HepG2 (cell line): ENCODE data around the gene SYNGR4. TPM values are rescaled to one million over a fixed set of nuclear protein-coding genes. Genes with fewer than 3 reads are reported as not detected.

Experiments
- ARNT2 ChIP-seq: sonication (generic); formaldehyde crosslinking; IDR thresholded peaks from 2 replicates; pipeline ENCODE4 v1.8.0; 2022; ENCODE audit warnings: mild to moderate bottlenecking, low read depth, missing genetic modification reagents, moderate library complexity
- CHD4 ChIP-seq: fragments of 200-600 bp; sonication (generic); IDR thresholded peaks from 2 replicates; pipeline ENCODE4 v1.7.0; 2017; ENCODE audit warnings: mild to moderate bottlenecking, low read length, borderline replicate concordance
- GATAD2A ChIP-seq: IDR thresholded peaks from 2 replicates; pipeline ENCODE4 v1.6.1; 2016
- HIC2 ChIP-seq: sonication (generic); formaldehyde crosslinking; IDR thresholded peaks from 2 replicates; pipeline ENCODE4 v1.9.0; 2022; ENCODE audit warnings: low read depth, missing genetic modification reagents
- KLF6 ChIP-seq: IDR thresholded peaks from 2 replicates; pipeline ENCODE4 v1.8.0; 2016; ENCODE audit warnings: missing biosample characterization, missing genetic modification reagents
- MEIS2 ChIP-seq: sonication (generic); formaldehyde crosslinking; IDR thresholded peaks from 2 replicates; pipeline ENCODE4 v1.9.0; 2021; ENCODE audit warnings: mild to moderate bottlenecking, missing genetic modification reagents
- NR2F6 ChIP-seq, 2 experiments: IDR thresholded peaks; 2 replicates each; pipeline ENCODE4 v1.6.1; 2016; ENCODE audit warnings: antibody characterized with exemption in 1 of 2, mild to moderate bottlenecking in 1 of 2
- NRL ChIP-seq: sonication (generic); formaldehyde crosslinking; IDR thresholded peaks from 2 replicates; pipeline ENCODE4 v1.5.0; 2020; ENCODE audit warnings: missing genetic modification reagents, mild to moderate bottlenecking, moderate library complexity, borderline replicate concordance
- SMARCC2 ChIP-seq: fragments of 450-650 bp; IDR thresholded peaks from 2 replicates; pipeline ENCODE4 v1.6.1; 2017; ENCODE audit warnings: antibody characterized with exemption, mild to moderate bottlenecking
- TFAP4 ChIP-seq: sonication (generic); IDR thresholded peaks from 2 replicates; pipeline ENCODE4 v1.6.1; 2016; ENCODE audit warnings: low read depth, borderline replicate concordance
- TFE3 ChIP-seq: IDR thresholded peaks from 2 replicates; pipeline ENCODE4 v1.6.1; 2016
- TGIF2 ChIP-seq: IDR thresholded peaks from 2 replicates; pipeline ENCODE4 v1.6.1; 2016; ENCODE audit warnings: control low read depth, missing compliant biosample characterization
- THAP8 ChIP-seq: sonication (generic); formaldehyde crosslinking; IDR thresholded peaks from 2 replicates; pipeline ENCODE4 v1.5.1; 2020; ENCODE audit warnings: missing genetic modification reagents, mild to moderate bottlenecking, borderline replicate concordance
- ZC3H4 ChIP-seq: sonication (generic); formaldehyde crosslinking; IDR thresholded peaks from 2 replicates; pipeline ENCODE4 v1.4.0; 2020; ENCODE audit warnings: missing genetic modification reagents, borderline replicate concordance
- ZNF318 ChIP-seq: sonication (generic); formaldehyde crosslinking; IDR thresholded peaks from 2 replicates; pipeline ENCODE4 v1.4.0; 2020; ENCODE audit warnings: mild to moderate bottlenecking, missing genetic modification reagents
- ZNF451 ChIP-seq: sonication (generic); formaldehyde crosslinking; IDR thresholded peaks from 2 replicates; pipeline ENCODE4 v1.5.0; 2020; ENCODE audit warnings: mild to moderate bottlenecking, missing genetic modification reagents
- ZNF460 ChIP-seq: sonication (generic); formaldehyde crosslinking; IDR thresholded peaks from 2 replicates; pipeline ENCODE4 v1.5.1; 2020; ENCODE audit warnings: missing genetic modification reagents, mild to moderate bottlenecking, borderline replicate concordance
- ZNF747 ChIP-seq: sonication (generic); formaldehyde crosslinking; IDR thresholded peaks from 2 replicates; pipeline ENCODE4 v1.8.1; 2023; ENCODE audit warnings: missing genetic modification reagents, mild to moderate bottlenecking, borderline replicate concordance
- polyA plus RNA-seq, 8 experiments: library from polyadenylated mRNA; depleted of rRNA in 3 of 8; stranded (reverse) in 7 of 8; unstranded in 1 of 8; fragments of >200 nt; fragmentation: Illumina TruSeq in 4 of 8; extraction: Trizol in 4 of 8; gene quantifications; 2 replicates each; pipeline versions ENCODE4 v1.2.1 to v1.2.3, GENCODE V29; 2011 to 2016; ENCODE audit warnings: low read depth in 4 of 8, missing spikeins in 1 of 8, mixed read lengths in 1 of 8; ENCODE audit not compliant: insufficient read depth in 1 of 8
- total RNA-seq, 5 experiments: library from RNA; depleted of rRNA; stranded (reverse); fragments of >200 nt; fragmentation: Illumina TruSeq; extraction: Trizol; gene quantifications; 2 replicates each; pipeline ENCODE4 v1.2.3, GENCODE V29; 2016; ENCODE audit warnings: low read depth in 1 of 5

SYNGR4 gene
- total and polyA plus RNA-seq, 2 of the 13 experiments (the other 11 are each of a cell fraction or from before 2014, with no cell fraction given), result not detected

- TF ChIP-seq HIC2 (CRISPR knock-in tag), result no peak; the same call in 1 of the 2 replicates
- TF ChIP-seq MEIS2 (CRISPR knock-in tag), result no peak
- no peak for TF ChIP-seq ZNF747 (CRISPR knock-in tag)
- TF ChIP-seq NR2F6 (IDR thresholded peaks at IDR 0.05), result no peak
- TF ChIP-seq NR2F6 (CRISPR knock-in tag; IDR thresholded peaks at IDR 0.05), result peak; percentile 65
- TF ChIP-seq ZNF318, result no peak
- TF ChIP-seq CHD4, result no peak
- 0 out of 2 replicates have a peak, but pooled peaks have one; percentile 20 for TF ChIP-seq TFE3 (CRISPR knock-in tag)
- no peak for TF ChIP-seq THAP8 (CRISPR knock-in tag)
- TF ChIP-seq GATAD2A, result peak; percentile 49; the same call in 1 of the 2 replicates
- no peak for TF ChIP-seq ZNF460 (CRISPR knock-in tag)
- TF ChIP-seq NRL, result no peak
- peak; percentile 72; the same call in 1 of the 2 replicates for TF ChIP-seq TFAP4
- TF ChIP-seq ARNT2 (CRISPR knock-in tag), result no peak
- TF ChIP-seq TGIF2 (CRISPR knock-in tag), result peak; percentile 80; the same call in 1 of the 2 replicates
- TF ChIP-seq ZC3H4 (CRISPR knock-in tag), result no peak
- no peak for TF ChIP-seq ZNF451 (CRISPR knock-in tag)
- TF ChIP-seq SMARCC2, result no peak
- TF ChIP-seq KLF6 (CRISPR knock-in tag), result no peak
These were observed 53.3 kb downstream of the SYNGR4 start (continued) for GRCh38 chr19:48417421-48417820.
